ENCODE results near the gene IPMK. TPM values are rescaled to one million over a fixed set of nuclear protein-coding genes. Genes with fewer than 3 reads are reported as not detected.
A peak's percentile ranks its signal among the peaks of the same experiment; 100 is the strongest.

The IPMK gene
- total RNA-seq, 1 experiment from 2014 or later = 11.1 TPM

DNA sequence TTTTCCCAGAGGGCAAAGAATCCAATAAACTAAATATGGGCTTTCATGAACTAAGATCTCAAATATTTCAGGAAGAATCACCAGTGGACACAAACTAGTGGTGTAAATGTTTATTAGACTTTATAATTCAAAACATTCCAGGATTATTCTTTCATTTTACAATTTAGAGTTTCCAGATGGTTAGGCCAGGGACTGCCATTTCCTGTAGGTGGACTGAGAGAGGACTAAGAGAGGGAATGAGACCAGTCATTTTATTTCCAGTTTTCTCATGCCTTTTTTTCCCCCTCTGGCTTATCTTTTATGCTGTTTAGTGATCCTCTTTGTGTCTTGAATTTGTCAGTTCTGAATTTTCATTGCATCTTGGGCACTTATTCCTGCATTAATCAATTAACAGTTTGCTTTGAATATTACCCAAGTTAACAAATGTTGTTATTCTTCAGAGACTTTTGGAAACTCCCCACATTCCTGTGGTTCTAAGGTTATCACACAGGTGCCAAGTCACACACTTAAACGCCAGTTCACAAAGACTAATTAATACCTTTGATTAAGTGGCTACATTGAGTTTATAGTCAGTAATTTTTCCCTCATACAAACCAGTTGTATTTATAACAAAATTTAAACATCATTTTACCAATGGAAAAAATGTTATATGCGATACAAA is 13.5 kb upstream of the IPMK start:
- Histone ChIP-seq H2AFZ (no peak overlapping the region), H3K27ac (peak overlapping the region; percentile 53)
- POLR2A ChIA-PET (ENCODE audit: unreplicated experiment) = interaction anchor here (1.0 kb wide), 1 partner anchor 13 kb away, joined by 3 read pairs; the partner anchor contains the start of gene CISD1

DNA sequence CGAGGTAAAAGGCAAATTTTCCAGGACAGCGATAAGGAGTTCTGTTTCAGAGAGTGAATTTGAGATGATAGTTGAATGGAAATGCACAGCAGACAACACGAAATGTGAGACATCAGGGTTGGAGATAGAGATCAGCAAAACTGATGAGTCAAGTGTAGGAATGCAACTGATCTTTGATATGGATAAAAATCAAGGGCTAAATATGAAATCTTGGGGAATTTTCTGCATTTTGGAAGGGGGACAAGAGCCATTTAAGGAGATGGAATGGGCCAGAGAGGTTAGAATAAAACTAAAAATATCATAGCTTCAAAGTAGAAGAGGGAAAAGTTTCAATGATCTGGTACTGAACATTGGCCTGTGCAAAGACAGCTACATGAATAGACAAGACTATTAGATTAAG is 12.8 kb upstream of the IPMK start:
- Histone ChIP-seq H3K4me1 (replicated peaks; ENCODE audit: insufficient read depth) (peaks cover 27% of the 10 kb centered on the region), H2AFZ (no peak overlapping the region), H3K79me2 (ENCODE audit: low read depth) (peaks cover 5% of the 10 kb centered on the region; the same call in 1 of the 2 replicates), H3K27ac (peak overlapping the region; percentile 53), H3K9me3 (ENCODE audit: insufficient read depth, low read depth) (no peaks in the 10 kb centered on the region), H3K9me2 (ENCODE audit: insufficient read depth) (no peaks in the 10 kb centered on the region), H3K27me3 (ENCODE audit: insufficient read depth, low read depth) (no peaks in the 10 kb centered on the region), H3K4me3 (no peak overlapping the region), H4K20me1 (ENCODE audit: insufficient read depth) (no peaks in the 10 kb centered on the region), H3K36me3 (ENCODE audit: low read depth) (peaks cover 25% of the 10 kb centered on the region; the same call in 1 of the 2 replicates), H3F3A (ENCODE audit: insufficient read depth, low read depth) (peaks cover 9% of the 10 kb centered on the region; the same call in 1 of the 2 replicates), H3K4me2 (peak overlapping the region; percentile 27)
- TF ChIP-seq, protein P1, sequence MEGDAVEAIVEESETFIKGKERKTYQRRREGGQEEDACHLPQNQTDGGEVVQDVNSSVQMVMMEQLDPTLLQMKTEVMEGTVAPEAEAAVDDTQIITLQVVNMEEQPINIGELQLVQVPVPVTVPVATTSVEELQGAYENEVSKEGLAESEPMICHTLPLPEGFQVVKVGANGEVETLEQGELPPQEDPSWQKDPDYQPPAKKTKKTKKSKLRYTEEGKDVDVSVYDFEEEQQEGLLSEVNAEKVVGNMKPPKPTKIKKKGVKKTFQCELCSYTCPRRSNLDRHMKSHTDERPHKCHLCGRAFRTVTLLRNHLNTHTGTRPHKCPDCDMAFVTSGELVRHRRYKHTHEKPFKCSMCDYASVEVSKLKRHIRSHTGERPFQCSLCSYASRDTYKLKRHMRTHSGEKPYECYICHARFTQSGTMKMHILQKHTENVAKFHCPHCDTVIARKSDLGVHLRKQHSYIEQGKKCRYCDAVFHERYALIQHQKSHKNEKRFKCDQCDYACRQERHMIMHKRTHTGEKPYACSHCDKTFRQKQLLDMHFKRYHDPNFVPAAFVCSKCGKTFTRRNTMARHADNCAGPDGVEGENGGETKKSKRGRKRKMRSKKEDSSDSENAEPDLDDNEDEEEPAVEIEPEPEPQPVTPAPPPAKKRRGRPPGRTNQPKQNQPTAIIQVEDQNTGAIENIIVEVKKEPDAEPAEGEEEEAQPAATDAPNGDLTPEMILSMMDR (conservative IDR thresholded peaks at IDR 0.05) = no peak
- TF ChIP-seq EZH2 (IDR thresholded peaks at IDR 0.05; ENCODE audit: low read depth) = no peak
- ChIA-PET POLR2A (ENCODE audit: unreplicated experiment) (interaction anchor here (1.0 kb wide), 1 partner anchor 12 kb away, joined by 3 read pairs; the partner anchor contains the start of gene CISD1), CTCF (interaction anchor here (0.7 kb wide), 1 partner anchor 468 kb away, joined by 3 read pairs; no protein-coding TSS in a partner anchor)
- intact Hi-C loops (cut with micrococcal nuclease; ENCODE audit: unreplicated experiment) = loop anchor here (1.0 to 2.0 kb wide), 2 partner anchors 11 to 64 kb away; partner anchors contain the start of gene CISD1
- BruUV-seq (replicated peaks) = no TSS peak
- DNase-seq = peak in 1 of 2 experiments; percentile 55

More for the DNA sequence above, 13.5 kb upstream of the IPMK start:
- peaks cover 25% of the 10 kb centered on the region; the same call in 1 of the 2 replicates for H3K36me3 ChIP-seq (ENCODE audit: low read depth)
- peak in 1 of 2 experiments; percentile 49 for DNase-seq
- H3K27me3 ChIP-seq (ENCODE audit: insufficient read depth, low read depth) = no peaks in the 10 kb centered on the region
- BruUV-seq (replicated peaks) = no TSS peak
- peaks cover 9% of the 10 kb centered on the region; the same call in 1 of the 2 replicates for H3F3A ChIP-seq (ENCODE audit: insufficient read depth, low read depth)
- peaks cover 27% of the 10 kb centered on the region for H3K4me1 ChIP-seq (replicated peaks; ENCODE audit: insufficient read depth)
- H3K4me3 ChIP-seq = no peak overlapping the region
- H4K20me1 ChIP-seq (ENCODE audit: insufficient read depth) = no peaks in the 10 kb centered on the region
- H3K79me2 ChIP-seq (ENCODE audit: low read depth) = no peaks in the 10 kb centered on the region
- H3K9me3 ChIP-seq (ENCODE audit: insufficient read depth, low read depth) = no peaks in the 10 kb centered on the region
- H3K4me2 ChIP-seq = peak overlapping the region; percentile 27; the same call in 1 of the 2 replicates
- CTCF ChIA-PET = no interaction called here
- intact Hi-C loops (cut with micrococcal nuclease; ENCODE audit: unreplicated experiment) = loop anchor here (2.0 kb wide), 1 partner anchor 64 kb away; no protein-coding TSS in a partner anchor
- H3K9me2 ChIP-seq (ENCODE audit: insufficient read depth) = no peaks in the 10 kb centered on the region
- TF ChIP-seq, protein P1 (conservative IDR thresholded peaks at IDR 0.05) = no peak
- no peak for TF ChIP-seq EZH2 (IDR thresholded peaks at IDR 0.05; ENCODE audit: low read depth)

DNA sequence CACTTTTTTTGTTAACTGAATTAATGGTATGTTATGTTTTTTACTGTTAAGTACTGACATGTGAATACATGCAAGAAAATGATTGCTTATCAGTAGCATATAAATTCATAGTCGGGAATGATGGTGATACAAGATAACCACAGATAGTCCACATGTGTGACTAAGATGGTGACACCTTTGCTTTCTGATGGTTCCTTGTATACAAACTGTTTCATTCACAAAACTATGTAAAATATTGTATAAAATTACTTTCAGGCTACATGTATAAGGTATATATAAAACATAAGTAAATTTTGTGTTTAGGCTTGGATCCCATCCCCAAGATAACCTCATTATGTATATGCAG is 11.2 kb upstream of the IPMK start:
- Histone ChIP-seq H3K79me2 (ENCODE audit: low read depth) (peaks cover 14% of the 10 kb centered on the region), H3F3A (ENCODE audit: insufficient read depth, low read depth) (peaks cover 9% of the 10 kb centered on the region; the same call in 1 of the 2 replicates), H3K27me3 (ENCODE audit: insufficient read depth, low read depth) (no peaks in the 10 kb centered on the region), H3K27ac (no peak overlapping the region), H4K20me1 (ENCODE audit: insufficient read depth) (no peaks in the 10 kb centered on the region; the same call in 1 of the 2 replicates), H2AFZ (no peak overlapping the region), H3K4me3 (no peak overlapping the region), H3K4me1 (replicated peaks; ENCODE audit: insufficient read depth) (peaks cover 27% of the 10 kb centered on the region), H3K9me2 (ENCODE audit: insufficient read depth) (no peaks in the 10 kb centered on the region), H3K4me2 (no peak overlapping the region), H3K36me3 (ENCODE audit: low read depth) (peaks cover 25% of the 10 kb centered on the region; the same call in 1 of the 2 replicates), H3K9me3 (ENCODE audit: insufficient read depth, low read depth) (no peaks in the 10 kb centered on the region)
- ChIA-PET CTCF (no interaction called here), POLR2A (ENCODE audit: unreplicated experiment) (no interaction called here)
- DNase-seq = no peak
- intact Hi-C loops (cut with micrococcal nuclease; ENCODE audit: unreplicated experiment) = no loop called here
- TF ChIP-seq, protein P1 (conservative IDR thresholded peaks at IDR 0.05) = no peak
- TF ChIP-seq EZH2 (IDR thresholded peaks at IDR 0.05; ENCODE audit: low read depth) = no peak
- BruUV-seq (replicated peaks) = no TSS peak
